Stimulated activated CD4-positive, alpha-beta T cell treated with anti-CD3 and anti-CD28 coated beads, Interleukin-1b, Interleukin-23, amount 100 ng/mL, for 4 hours (primary cell): ENCODE results near the gene MRPS6.

Experiments
- DNase-seq, 2 donors: peaks; one replicate each; pipeline ENCODE4 v3.0.0-alpha.2; 2020; ENCODE audit warnings: low read depth in 2 of 2

MRPS6 gene

GRCh38 chr21:34180407-34180806 lies 107.0 kb downstream of the MRPS6 start:
- no peak for DNase-seq

GRCh38 chr21:34180826-34181359 lies 107.5 kb downstream of the MRPS6 start:
- DNase-seq: no peak

- no peak for DNase-seq
Measured at GRCh38 chr21:34181431-34182039, 108.2 kb downstream of the MRPS6 start.

- no peak for DNase-seq
Measured at GRCh38 chr21:34182436-34182835, 109.1 kb downstream of the MRPS6 start.

GRCh38 chr21:34183331-34183928 lies 110.1 kb downstream of the MRPS6 start:
- no peak for DNase-seq

GRCh38 chr21:34184232-34184631 lies 110.9 kb downstream of the MRPS6 start:
- no peak for DNase-seq

GRCh38 chr21:34185026-34185750 lies 111.8 kb downstream of the MRPS6 start:
- DNase-seq: no peak

- DNase-seq: no peak
Measured at GRCh38 chr21:34186109-34186719, 112.8 kb downstream of the MRPS6 start.

- DNase-seq: no peak
Measured at GRCh38 chr21:34187935-34188334, 114.6 kb downstream of the MRPS6 start.

GRCh38 chr21:34189506-34189905 lies 116.1 kb downstream of the MRPS6 start:
- no peak for DNase-seq

GRCh38 chr21:34190576-34191321 lies 117.4 kb downstream of the MRPS6 start:
- no peak for DNase-seq

GRCh38 chr21:34191876-34192275 lies 118.5 kb downstream of the MRPS6 start:
- DNase-seq: no peak
